IMR-90 (cell line): Measurements from ENCODE around the gene LRRC39.

ENCODE experiments used
- CHD1 ChIP-seq: IDR thresholded peaks from 2 replicates; pipeline ENCODE4 v1.6.1; 2012; ENCODE audit warnings: low read depth, low read length, improper control_type of control experiment
- FOS ChIP-seq: fragments of 150-350 bp; IDR thresholded peaks from 2 replicates; pipeline ENCODE4 v1.6.1; 2016; ENCODE audit warnings: low read depth, low read length
- MXI1 ChIP-seq: IDR thresholded peaks from 2 replicates; pipeline ENCODE4 v1.6.1; 2012; ENCODE audit warnings: low read depth, mild to moderate bottlenecking, low read length, moderate library complexity, borderline replicate concordance
- NFE2L2 ChIP-seq: fragments of 150-350 bp; IDR thresholded peaks from 2 replicates; pipeline ENCODE4 v1.6.1; 2016; ENCODE audit warnings: low read depth, mild to moderate bottlenecking, low read length
- POLR2A ChIP-seq: IDR thresholded peaks from 2 replicates; pipeline ENCODE4 v1.6.1; 2012; ENCODE audit warnings: mild to moderate bottlenecking, low read depth, low read length
- RAD21 ChIP-seq: IDR thresholded peaks from 2 replicates; pipeline ENCODE4 v1.6.1; 2012; ENCODE audit warnings: low read length, improper control_type of control experiment
- RCOR1 ChIP-seq: IDR thresholded peaks from 2 replicates; pipeline ENCODE4 v1.6.1; 2012; ENCODE audit warnings: mild to moderate bottlenecking, low read length, improper control_type of control experiment; ENCODE audit not compliant: insufficient replicate concordance
- RFX5 ChIP-seq: IDR thresholded peaks from 2 replicates; pipeline ENCODE4 v1.8.0; 2012; ENCODE audit warnings: low read depth, mild to moderate bottlenecking, low read length, moderate library complexity
- TF ChIP-seq, protein P1 (sequence below): conservative IDR thresholded peaks from 2 replicates; pipeline ENCODE4 v1.5.1; 2012; ENCODE audit warnings: mild to moderate bottlenecking, low read depth, low read length, improper control_type of control experiment
- TF ChIP-seq, protein P2 (sequence below): fragments of 150-350 bp; IDR thresholded peaks from 2 replicates; pipeline ENCODE4 v1.6.1; 2017; ENCODE audit warnings: mild to moderate bottlenecking, antibody characterized with exemption, low read length, low read depth

DNA sequence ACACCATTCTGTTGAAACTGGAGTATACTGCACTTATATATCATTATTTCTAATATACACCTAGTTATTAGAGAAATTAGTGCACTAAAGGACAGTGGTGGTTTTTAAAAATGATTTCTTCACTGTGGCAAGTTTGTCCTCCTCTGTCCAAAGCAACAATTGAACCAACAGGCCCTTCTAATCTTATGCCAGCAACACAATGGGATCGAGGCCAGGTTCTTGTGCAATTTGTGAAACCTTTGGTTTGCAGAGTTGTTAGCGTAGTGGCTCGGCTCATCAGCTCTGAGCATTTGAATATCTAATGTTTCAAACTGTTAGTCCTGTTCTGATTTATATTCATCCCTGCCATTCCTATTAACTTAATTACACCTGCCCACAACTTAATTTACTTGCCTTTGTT lies 9.9 kb upstream of the LRRC39 start:
- TF ChIP-seq POLR2A (no peak), MXI1 (no peak), RCOR1 (no peak), CHD1 (no peak), NFE2L2 (no peak), RAD21 (no peak), FOS (no peak), RFX5 (no peak)
- TF ChIP-seq, protein P1, sequence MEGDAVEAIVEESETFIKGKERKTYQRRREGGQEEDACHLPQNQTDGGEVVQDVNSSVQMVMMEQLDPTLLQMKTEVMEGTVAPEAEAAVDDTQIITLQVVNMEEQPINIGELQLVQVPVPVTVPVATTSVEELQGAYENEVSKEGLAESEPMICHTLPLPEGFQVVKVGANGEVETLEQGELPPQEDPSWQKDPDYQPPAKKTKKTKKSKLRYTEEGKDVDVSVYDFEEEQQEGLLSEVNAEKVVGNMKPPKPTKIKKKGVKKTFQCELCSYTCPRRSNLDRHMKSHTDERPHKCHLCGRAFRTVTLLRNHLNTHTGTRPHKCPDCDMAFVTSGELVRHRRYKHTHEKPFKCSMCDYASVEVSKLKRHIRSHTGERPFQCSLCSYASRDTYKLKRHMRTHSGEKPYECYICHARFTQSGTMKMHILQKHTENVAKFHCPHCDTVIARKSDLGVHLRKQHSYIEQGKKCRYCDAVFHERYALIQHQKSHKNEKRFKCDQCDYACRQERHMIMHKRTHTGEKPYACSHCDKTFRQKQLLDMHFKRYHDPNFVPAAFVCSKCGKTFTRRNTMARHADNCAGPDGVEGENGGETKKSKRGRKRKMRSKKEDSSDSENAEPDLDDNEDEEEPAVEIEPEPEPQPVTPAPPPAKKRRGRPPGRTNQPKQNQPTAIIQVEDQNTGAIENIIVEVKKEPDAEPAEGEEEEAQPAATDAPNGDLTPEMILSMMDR = no peak
- TF ChIP-seq, protein P2, sequence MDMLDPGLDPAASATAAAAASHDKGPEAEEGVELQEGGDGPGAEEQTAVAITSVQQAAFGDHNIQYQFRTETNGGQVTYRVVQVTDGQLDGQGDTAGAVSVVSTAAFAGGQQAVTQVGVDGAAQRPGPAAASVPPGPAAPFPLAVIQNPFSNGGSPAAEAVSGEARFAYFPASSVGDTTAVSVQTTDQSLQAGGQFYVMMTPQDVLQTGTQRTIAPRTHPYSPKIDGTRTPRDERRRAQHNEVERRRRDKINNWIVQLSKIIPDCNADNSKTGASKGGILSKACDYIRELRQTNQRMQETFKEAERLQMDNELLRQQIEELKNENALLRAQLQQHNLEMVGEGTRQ = no peak
